ENCODE results near the gene CTDSP2.

CTDSP2 gene

GRCh38 chr12:57777911-57778310 is 68.6 kb downstream of the CTDSP2 start:
- H3K27me3 ChIP-seq (ENCODE audit: low read depth, low read length), result no peaks in the 10 kb centered on the region
- H3K79me2 ChIP-seq (ENCODE audit: low read length), result peaks cover 4% of the 10 kb centered on the region
- peaks cover 3% of the 10 kb centered on the region for H3K36me3 ChIP-seq (replicated peaks; ENCODE audit: low read depth, low read length)
- H3K4me2 ChIP-seq (ENCODE audit: low read length), result no peak overlapping the region
- H4K20me1 ChIP-seq (ENCODE audit: insufficient read depth, low read length), result no peaks in the 10 kb centered on the region
- H3K9ac ChIP-seq (ENCODE audit: low read length), result no peak overlapping the region
- no peak overlapping the region for H3K4me3 ChIP-seq (ENCODE audit: low read length)
- no peak overlapping the region for H2AFZ ChIP-seq (ENCODE audit: low read depth, low read length)
- TF ChIP-seq CTCF (IDR thresholded peaks at IDR 0.05; ENCODE audit: low read depth, low read length) (no peak), EZH2phosphoT487 (IDR thresholded peaks at IDR 0.05; ENCODE audit: low read depth) (no peak)
- no peak overlapping the region for H3K27ac ChIP-seq (ENCODE audit: low read length)
- no peaks in the 10 kb centered on the region for H3K9me3 ChIP-seq (ENCODE audit: insufficient read depth, low read length)
- H3K4me1 ChIP-seq (ENCODE audit: low read length), result peaks cover 12% of the 10 kb centered on the region

GRCh38 chr12:57777367-57777766 is 69.2 kb downstream of the CTDSP2 start:
- Histone ChIP-seq H3K4me1 (ENCODE audit: low read length) (peaks cover 13% of the 10 kb centered on the region), H4K20me1 (ENCODE audit: insufficient read depth, low read length) (no peaks in the 10 kb centered on the region), H3K36me3 (replicated peaks; ENCODE audit: low read depth, low read length) (peaks cover 3% of the 10 kb centered on the region), H3K9me3 (ENCODE audit: insufficient read depth, low read length) (no peaks in the 10 kb centered on the region), H3K4me3 (ENCODE audit: low read length) (no peak overlapping the region), H3K79me2 (ENCODE audit: low read length) (no peaks in the 10 kb centered on the region), H3K4me2 (ENCODE audit: low read length) (no peak overlapping the region), H3K9ac (ENCODE audit: low read length) (no peak overlapping the region), H2AFZ (ENCODE audit: low read depth, low read length) (no peak overlapping the region), H3K27ac (ENCODE audit: low read length) (no peak overlapping the region), H3K27me3 (ENCODE audit: low read depth, low read length) (no peaks in the 10 kb centered on the region)
- TF ChIP-seq CTCF (IDR thresholded peaks at IDR 0.05; ENCODE audit: low read depth, low read length) (no peak), EZH2phosphoT487 (IDR thresholded peaks at IDR 0.05; ENCODE audit: low read depth) (no peak)

DNA sequence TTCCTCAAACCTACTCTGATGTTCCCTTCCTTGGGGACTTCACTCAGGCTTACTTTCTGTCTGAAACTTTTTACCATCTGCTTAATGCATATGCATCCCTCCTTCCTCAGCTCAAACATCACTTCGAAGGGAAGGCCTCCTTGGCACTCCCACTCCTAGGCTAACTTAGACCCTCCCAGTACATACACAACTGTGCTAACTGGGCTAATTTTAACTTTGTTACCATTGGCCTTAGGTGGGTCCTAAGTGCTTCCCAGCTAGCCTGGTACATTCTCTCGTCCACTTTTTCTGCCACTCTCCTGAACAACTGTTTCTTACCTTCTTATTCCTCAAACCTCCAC is 70.3 kb downstream of the CTDSP2 start:
- H3K27ac ChIP-seq (ENCODE audit: low read length), result no peak overlapping the region

DNA sequence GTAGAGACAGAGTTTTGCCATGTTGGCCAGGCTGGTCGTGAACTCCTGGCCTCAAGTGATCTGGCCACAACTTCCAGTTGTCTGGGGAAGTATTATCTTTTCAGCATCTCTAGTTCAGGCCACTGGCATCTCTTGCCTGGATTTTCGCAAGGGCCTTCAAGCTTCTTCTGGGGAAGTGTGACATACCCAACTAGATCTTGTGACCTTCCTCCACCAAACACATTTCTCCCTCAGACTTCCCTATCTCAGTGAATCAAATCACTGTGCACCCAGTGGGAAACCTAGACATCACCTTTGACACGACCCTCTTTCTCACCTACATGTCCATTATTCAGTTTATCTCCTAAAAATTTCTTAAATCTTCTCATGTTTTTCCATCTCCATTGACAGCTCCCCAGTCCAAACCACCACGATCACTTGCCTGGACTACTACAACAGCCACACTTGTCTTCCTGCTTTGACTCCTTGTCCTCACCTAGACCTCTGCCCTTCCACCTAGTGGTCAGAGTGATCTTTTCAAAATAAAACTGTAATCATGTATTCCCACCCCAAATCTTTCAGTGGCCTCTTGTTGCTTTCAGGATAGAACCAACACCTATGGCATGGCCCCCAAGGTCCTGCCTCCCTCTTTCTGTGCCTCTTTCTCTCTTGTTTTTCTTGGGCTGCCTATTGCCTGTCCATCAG is 70.8 kb downstream of the CTDSP2 start:
- H4K20me1 ChIP-seq (ENCODE audit: insufficient read depth, low read length), result no peaks in the 10 kb centered on the region
- H3K9me3 ChIP-seq (ENCODE audit: insufficient read depth, low read length), result no peaks in the 10 kb centered on the region
- peaks cover 8% of the 10 kb centered on the region for H3K4me1 ChIP-seq (ENCODE audit: low read length)
- no peak overlapping the region for H3K4me2 ChIP-seq (ENCODE audit: low read length)
- no peaks in the 10 kb centered on the region for H3K27me3 ChIP-seq (ENCODE audit: low read depth, low read length)
- H2AFZ ChIP-seq (ENCODE audit: low read depth, low read length), result no peak overlapping the region
- H3K27ac ChIP-seq (ENCODE audit: low read length), result no peak overlapping the region
- H3K9ac ChIP-seq (ENCODE audit: low read length), result no peak overlapping the region
- peaks cover 4% of the 10 kb centered on the region for H3K36me3 ChIP-seq (replicated peaks; ENCODE audit: low read depth, low read length)
- H3K79me2 ChIP-seq (ENCODE audit: low read length), result peaks cover 9% of the 10 kb centered on the region
- TF ChIP-seq EZH2phosphoT487 (IDR thresholded peaks at IDR 0.05; ENCODE audit: low read depth) (no peak), CTCF (IDR thresholded peaks at IDR 0.05; ENCODE audit: low read depth, low read length) (no peak)
- no peak overlapping the region for H3K4me3 ChIP-seq (ENCODE audit: low read length)

More for the DNA sequence above, 70.3 kb downstream of the CTDSP2 start:
- Histone ChIP-seq H3K36me3 (replicated peaks; ENCODE audit: low read depth, low read length) (peaks cover 3% of the 10 kb centered on the region), H3K27me3 (ENCODE audit: low read depth, low read length) (no peaks in the 10 kb centered on the region), H3K79me2 (ENCODE audit: low read length) (peaks cover 4% of the 10 kb centered on the region), H2AFZ (ENCODE audit: low read depth, low read length) (no peak overlapping the region), H3K4me1 (ENCODE audit: low read length) (peaks cover 5% of the 10 kb centered on the region; the same call in 1 of the 2 replicates), H3K4me3 (ENCODE audit: low read length) (no peak overlapping the region), H3K9ac (ENCODE audit: low read length) (no peak overlapping the region), H3K9me3 (ENCODE audit: insufficient read depth, low read length) (no peaks in the 10 kb centered on the region), H3K4me2 (ENCODE audit: low read length) (no peak overlapping the region), H4K20me1 (ENCODE audit: insufficient read depth, low read length) (no peaks in the 10 kb centered on the region)
- TF ChIP-seq EZH2phosphoT487 (IDR thresholded peaks at IDR 0.05; ENCODE audit: low read depth) (no peak), CTCF (IDR thresholded peaks at IDR 0.05; ENCODE audit: low read depth, low read length) (no peak)
